ENCODE measurements around the gene DUSP23.

The DUSP23 gene

GRCh38 chr1:159827102-159827490 lies 46.3 kb downstream of the DUSP23 start:
- Histone ChIP-seq H2BK120ac (ENCODE audit: low read depth, low read length) (no peak overlapping the region), H3K27ac (ENCODE audit: low read depth, low read length) (no peak overlapping the region), H3K4me1 (ENCODE audit: control insufficient read depth, low read depth, low read length) (peaks cover 12% of the 10 kb centered on the region), H3K79me1 (ENCODE audit: low read length) (no peaks in the 10 kb centered on the region), H3K79me2 (ENCODE audit: control insufficient read depth, insufficient read depth, low read length) (no peaks in the 10 kb centered on the region), H3K36me3 (ENCODE audit: control insufficient read depth, insufficient read depth, low read length) (no peaks in the 10 kb centered on the region), H4K8ac (ENCODE audit: low read depth, low read length) (no peak overlapping the region), H4K5ac (ENCODE audit: low read length) (no peak overlapping the region), H3K4me3 (ENCODE audit: low read length) (no peak overlapping the region), H3K4ac (ENCODE audit: low read depth, low read length) (no peak overlapping the region), H3K27me3 (ENCODE audit: insufficient read depth, low read length, poor library complexity) (no peaks in the 10 kb centered on the region), H2BK15ac (replicated peaks; ENCODE audit: low read depth) (no peak overlapping the region), H2BK5ac (ENCODE audit: low read length) (no peak overlapping the region), H3K9ac (ENCODE audit: low read length) (no peak overlapping the region), H3K4me2 (ENCODE audit: low read length) (no peak overlapping the region), H3K23ac (ENCODE audit: low read length) (no peak overlapping the region), H3K18ac (ENCODE audit: low read length) (no peak overlapping the region), H2AK5ac (ENCODE audit: low read length) (no peak overlapping the region), H3K56ac (ENCODE audit: low read length) (no peak overlapping the region)
- no peak for DNase-seq
- no CpG with 5 or more reads among the region's 6 CpGs for WGBS (ENCODE audit: extremely low coverage, insufficient coverage, low lambda C conversion rate)

DNA sequence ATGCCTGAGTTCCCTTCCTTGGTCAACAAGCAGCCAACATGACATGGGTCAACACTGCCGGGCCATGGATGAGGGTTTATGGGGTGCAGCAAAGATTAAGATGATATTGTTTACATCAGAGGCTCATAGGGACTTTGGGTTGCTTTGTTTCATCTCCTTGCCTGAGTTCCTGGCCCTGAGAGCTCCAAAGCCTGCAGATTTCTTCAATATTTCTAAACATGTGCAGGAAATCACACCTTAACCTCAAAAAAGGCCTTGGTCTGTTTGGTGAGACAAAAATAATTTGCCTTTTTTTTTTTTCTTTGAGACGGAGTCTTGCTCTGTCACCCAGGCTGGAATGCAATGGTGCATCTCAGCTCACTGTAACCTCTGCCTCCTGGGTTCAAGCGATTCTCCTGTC lies 46.8 kb downstream of the DUSP23 start:
- Histone ChIP-seq H3K4me2 (ENCODE audit: low read length) (no peak overlapping the region), H3K9ac (ENCODE audit: low read length) (no peak overlapping the region), H2BK120ac (ENCODE audit: low read depth, low read length) (no peak overlapping the region), H4K5ac (ENCODE audit: low read length) (no peak overlapping the region), H3K4me3 (ENCODE audit: low read length) (no peak overlapping the region), H3K27me3 (ENCODE audit: insufficient read depth, low read length, poor library complexity) (no peaks in the 10 kb centered on the region), H3K4me1 (ENCODE audit: control insufficient read depth, low read depth, low read length) (peaks cover 12% of the 10 kb centered on the region), H3K79me1 (ENCODE audit: low read length) (no peaks in the 10 kb centered on the region), H4K8ac (ENCODE audit: low read depth, low read length) (no peak overlapping the region), H3K4ac (ENCODE audit: low read depth, low read length) (no peak overlapping the region), H2BK15ac (replicated peaks; ENCODE audit: low read depth) (no peak overlapping the region), H3K18ac (ENCODE audit: low read length) (no peak overlapping the region), H3K27ac (ENCODE audit: low read depth, low read length) (no peak overlapping the region), H3K79me2 (ENCODE audit: control insufficient read depth, insufficient read depth, low read length) (no peaks in the 10 kb centered on the region), H3K56ac (ENCODE audit: low read length) (no peak overlapping the region), H2AK5ac (ENCODE audit: low read length) (no peak overlapping the region), H3K36me3 (ENCODE audit: control insufficient read depth, insufficient read depth, low read length) (no peaks in the 10 kb centered on the region), H2BK5ac (ENCODE audit: low read length) (no peak overlapping the region), H3K23ac (ENCODE audit: low read length) (no peak overlapping the region)
- no peak for DNase-seq
- no CpG with 5 or more reads among the region's 3 CpGs for WGBS (ENCODE audit: extremely low coverage, insufficient coverage, low lambda C conversion rate)

GRCh38 chr1:159828176-159828575 lies 47.4 kb downstream of the DUSP23 start:
- Histone ChIP-seq H3K18ac (ENCODE audit: low read length) (no peak overlapping the region), H3K79me2 (ENCODE audit: control insufficient read depth, insufficient read depth, low read length) (no peaks in the 10 kb centered on the region), H3K56ac (ENCODE audit: low read length) (no peak overlapping the region), H2AK5ac (ENCODE audit: low read length) (no peak overlapping the region), H3K4ac (ENCODE audit: low read depth, low read length) (no peak overlapping the region), H3K4me1 (ENCODE audit: control insufficient read depth, low read depth, low read length) (peaks cover 10% of the 10 kb centered on the region), H3K27me3 (ENCODE audit: insufficient read depth, low read length, poor library complexity) (no peaks in the 10 kb centered on the region), H3K4me2 (ENCODE audit: low read length) (no peak overlapping the region), H3K4me3 (ENCODE audit: low read length) (no peak overlapping the region), H4K8ac (ENCODE audit: low read depth, low read length) (no peak overlapping the region), H2BK120ac (ENCODE audit: low read depth, low read length) (no peak overlapping the region), H2BK5ac (ENCODE audit: low read length) (no peak overlapping the region), H3K23ac (ENCODE audit: low read length) (no peak overlapping the region), H3K79me1 (ENCODE audit: low read length) (no peaks in the 10 kb centered on the region), H4K5ac (ENCODE audit: low read length) (no peak overlapping the region), H3K9ac (ENCODE audit: low read length) (no peak overlapping the region), H3K27ac (ENCODE audit: low read depth, low read length) (no peak overlapping the region), H2BK15ac (replicated peaks; ENCODE audit: low read depth) (no peak overlapping the region), H3K36me3 (ENCODE audit: control insufficient read depth, insufficient read depth, low read length) (no peaks in the 10 kb centered on the region)
- WGBS (ENCODE audit: extremely low coverage, insufficient coverage, low lambda C conversion rate) = no CpG with 5 or more reads among the region's 3 CpGs
- DNase-seq = no peak

DNA sequence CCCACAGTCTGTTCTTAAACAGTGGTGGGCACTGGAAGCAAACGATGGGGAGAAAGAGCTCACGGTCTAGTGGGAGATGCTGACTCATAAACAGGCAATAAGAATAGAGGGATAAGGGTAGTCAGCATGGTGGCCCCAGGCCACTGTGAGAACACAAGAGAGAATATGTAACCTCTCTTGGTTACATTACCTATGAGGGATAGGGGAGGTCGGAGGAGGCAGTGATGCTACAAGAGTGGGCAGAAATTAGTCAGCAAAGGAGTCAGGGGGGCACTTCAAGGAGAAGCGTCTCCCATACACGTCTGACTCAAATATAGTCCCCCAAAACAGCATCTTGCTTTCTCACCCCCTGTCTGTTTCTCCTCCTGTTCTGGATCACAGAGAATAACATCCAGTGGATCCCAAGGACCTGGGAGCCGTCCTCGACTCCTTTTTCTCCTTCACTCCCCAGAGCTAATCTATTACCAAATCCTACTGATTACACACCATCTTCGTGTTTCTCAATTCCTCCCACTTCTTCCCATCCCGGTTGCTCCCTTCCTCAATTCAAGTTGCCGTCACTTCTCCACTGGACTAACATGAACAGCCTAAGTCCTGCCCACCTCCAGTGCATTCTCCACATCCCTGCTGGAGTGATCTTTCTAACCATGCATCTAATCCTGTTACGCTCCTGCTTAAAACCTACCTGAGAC lies 48.0 kb downstream of the DUSP23 start:
- H3K36me3 ChIP-seq (ENCODE audit: control insufficient read depth, insufficient read depth, low read length) = no peaks in the 10 kb centered on the region
- no peak overlapping the region for H4K8ac ChIP-seq (ENCODE audit: low read depth, low read length)
- no peak overlapping the region for H3K27ac ChIP-seq (ENCODE audit: low read depth, low read length)
- peaks cover 6% of the 10 kb centered on the region for H3K4me1 ChIP-seq (ENCODE audit: control insufficient read depth, low read depth, low read length)
- no peak overlapping the region for H3K23ac ChIP-seq (ENCODE audit: low read length)
- no peak overlapping the region for H3K4ac ChIP-seq (ENCODE audit: low read depth, low read length)
- no peak overlapping the region for H2BK120ac ChIP-seq (ENCODE audit: low read depth, low read length)
- no peaks in the 10 kb centered on the region for H3K79me2 ChIP-seq (ENCODE audit: control insufficient read depth, insufficient read depth, low read length)
- no peak overlapping the region for H3K56ac ChIP-seq (ENCODE audit: low read length)
- H3K9ac ChIP-seq (ENCODE audit: low read length) = no peak overlapping the region
- no peak overlapping the region for H4K5ac ChIP-seq (ENCODE audit: low read length)
- H3K4me3 ChIP-seq (ENCODE audit: low read length) = no peak overlapping the region
- no peak overlapping the region for H2BK5ac ChIP-seq (ENCODE audit: low read length)
- H3K4me2 ChIP-seq (ENCODE audit: low read length) = no peak overlapping the region
- H3K18ac ChIP-seq (ENCODE audit: low read length) = no peak overlapping the region
- no peaks in the 10 kb centered on the region for H3K27me3 ChIP-seq (ENCODE audit: insufficient read depth, low read length, poor library complexity)
- no peak for DNase-seq
- no peak overlapping the region for H2AK5ac ChIP-seq (ENCODE audit: low read length)
- no CpG with 5 or more reads among the region's 11 CpGs for WGBS (ENCODE audit: extremely low coverage, insufficient coverage, low lambda C conversion rate)
- no peaks in the 10 kb centered on the region for H3K79me1 ChIP-seq (ENCODE audit: low read length)
- H2BK15ac ChIP-seq (replicated peaks; ENCODE audit: low read depth) = no peak overlapping the region

- Histone ChIP-seq H3K4me3 (ENCODE audit: low read length) (no peak overlapping the region), H3K79me1 (ENCODE audit: low read length) (no peaks in the 10 kb centered on the region), H3K18ac (ENCODE audit: low read length) (no peak overlapping the region), H3K27me3 (ENCODE audit: insufficient read depth, low read length, poor library complexity) (no peaks in the 10 kb centered on the region), H3K56ac (ENCODE audit: low read length) (no peak overlapping the region), H3K79me2 (ENCODE audit: control insufficient read depth, insufficient read depth, low read length) (no peaks in the 10 kb centered on the region), H2BK15ac (replicated peaks; ENCODE audit: low read depth) (no peak overlapping the region), H2BK5ac (ENCODE audit: low read length) (no peak overlapping the region), H3K23ac (ENCODE audit: low read length) (no peak overlapping the region), H3K36me3 (ENCODE audit: control insufficient read depth, insufficient read depth, low read length) (no peaks in the 10 kb centered on the region), H3K9ac (ENCODE audit: low read length) (no peak overlapping the region), H2BK120ac (ENCODE audit: low read depth, low read length) (no peak overlapping the region), H3K4ac (ENCODE audit: low read depth, low read length) (no peak overlapping the region), H2AK5ac (ENCODE audit: low read length) (no peak overlapping the region), H3K27ac (ENCODE audit: low read depth, low read length) (no peak overlapping the region), H3K4me2 (ENCODE audit: low read length) (no peak overlapping the region), H4K5ac (ENCODE audit: low read length) (no peak overlapping the region), H4K8ac (ENCODE audit: low read depth, low read length) (no peak overlapping the region), H3K4me1 (ENCODE audit: control insufficient read depth, low read depth, low read length) (peaks cover 3% of the 10 kb centered on the region)
- peak; percentile 79 for DNase-seq
- no CpG with 5 or more reads among the region's 3 CpGs for WGBS (ENCODE audit: extremely low coverage, insufficient coverage, low lambda C conversion rate)
Observed at GRCh38 chr1:159829273-159829634, 48.5 kb downstream of the DUSP23 start.

DNA sequence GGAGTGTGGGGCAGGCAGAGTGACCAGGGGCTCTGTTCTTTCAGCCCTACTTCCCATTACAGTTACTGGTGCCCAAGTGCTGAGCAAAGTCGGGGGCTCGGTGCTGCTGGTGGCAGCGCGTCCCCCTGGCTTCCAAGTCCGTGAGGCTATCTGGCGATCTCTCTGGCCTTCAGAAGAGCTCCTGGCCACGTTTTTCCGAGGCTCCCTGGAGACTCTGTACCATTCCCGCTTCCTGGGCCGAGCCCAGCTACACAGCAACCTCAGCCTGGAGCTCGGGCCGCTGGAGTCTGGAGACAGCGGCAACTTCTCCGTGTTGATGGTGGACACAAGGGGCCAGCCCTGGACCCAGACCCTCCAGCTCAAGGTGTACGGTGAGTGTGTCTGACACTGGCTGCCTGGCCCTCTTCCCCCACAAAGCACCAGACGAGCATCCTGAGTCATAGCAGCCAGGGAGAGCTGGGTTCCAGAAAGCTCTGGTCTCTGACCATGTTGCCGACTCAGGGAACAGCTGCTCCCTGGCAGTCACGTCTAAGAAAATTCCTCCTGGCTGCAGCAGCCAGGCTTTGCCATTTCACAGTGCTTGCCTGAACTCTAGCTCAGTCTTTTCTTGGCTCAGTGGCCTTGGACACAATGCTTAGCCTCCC lies 49.2 kb downstream of the DUSP23 start:
- no peak overlapping the region for H4K5ac ChIP-seq (ENCODE audit: low read length)
- H3K4me1 ChIP-seq (ENCODE audit: control insufficient read depth, low read depth, low read length) = peaks cover 3% of the 10 kb centered on the region
- H3K23ac ChIP-seq (ENCODE audit: low read length) = no peak overlapping the region
- H3K36me3 ChIP-seq (ENCODE audit: control insufficient read depth, insufficient read depth, low read length) = no peaks in the 10 kb centered on the region
- no peak overlapping the region for H3K4me2 ChIP-seq (ENCODE audit: low read length)
- H3K79me1 ChIP-seq (ENCODE audit: low read length) = no peaks in the 10 kb centered on the region
- H4K8ac ChIP-seq (ENCODE audit: low read depth, low read length) = no peak overlapping the region
- WGBS (ENCODE audit: extremely low coverage, insufficient coverage, low lambda C conversion rate) = no CpG with 5 or more reads among the region's 18 CpGs
- no peak overlapping the region for H3K4ac ChIP-seq (ENCODE audit: low read depth, low read length)
- H3K27ac ChIP-seq (ENCODE audit: low read depth, low read length) = no peak overlapping the region
- H3K18ac ChIP-seq (ENCODE audit: low read length) = no peak overlapping the region
- no peaks in the 10 kb centered on the region for H3K27me3 ChIP-seq (ENCODE audit: insufficient read depth, low read length, poor library complexity)
- H2BK15ac ChIP-seq (replicated peaks; ENCODE audit: low read depth) = no peak overlapping the region
- H2AK5ac ChIP-seq (ENCODE audit: low read length) = no peak overlapping the region
- H3K56ac ChIP-seq (ENCODE audit: low read length) = no peak overlapping the region
- no peak overlapping the region for H2BK120ac ChIP-seq (ENCODE audit: low read depth, low read length)
- DNase-seq = peak; percentile 43
- no peaks in the 10 kb centered on the region for H3K79me2 ChIP-seq (ENCODE audit: control insufficient read depth, insufficient read depth, low read length)
- H2BK5ac ChIP-seq (ENCODE audit: low read length) = no peak overlapping the region
- no peak overlapping the region for H3K4me3 ChIP-seq (ENCODE audit: low read length)
- no peak overlapping the region for H3K9ac ChIP-seq (ENCODE audit: low read length)
